ENCODE results near the gene CALN1.

The CALN1 gene

GRCh38 chr7:72244826-72245398 lies 167.2 kb downstream of the CALN1 start:
- Histone ChIP-seq H3K4me3 (ENCODE audit: low read length) (no peak overlapping the region), H2AFZ (ENCODE audit: low read depth, low read length) (no peak overlapping the region), H3K9me3 (ENCODE audit: insufficient read depth, low read length) (no peaks in the 10 kb centered on the region), H3K9ac (ENCODE audit: low read length) (no peak overlapping the region), H4K20me1 (ENCODE audit: insufficient read depth, low read length) (no peaks in the 10 kb centered on the region), H3K79me2 (ENCODE audit: low read length) (no peaks in the 10 kb centered on the region), H3K4me1 (ENCODE audit: low read length) (no peaks in the 10 kb centered on the region), H3K27ac (ENCODE audit: low read length) (no peak overlapping the region), H3K27me3 (ENCODE audit: low read depth, low read length) (no peaks in the 10 kb centered on the region), H3K4me2 (ENCODE audit: low read length) (no peak overlapping the region), H3K36me3 (replicated peaks; ENCODE audit: low read depth, low read length) (no peaks in the 10 kb centered on the region)
- no peak for TF ChIP-seq EZH2phosphoT487 (IDR thresholded peaks at IDR 0.05; ENCODE audit: low read depth)
- TF ChIP-seq CTCF (IDR thresholded peaks at IDR 0.05; ENCODE audit: low read depth, low read length) = no peak

- Histone ChIP-seq H3K9me3 (ENCODE audit: insufficient read depth, low read length) (no peaks in the 10 kb centered on the region), H3K4me2 (ENCODE audit: low read length) (no peak overlapping the region), H3K79me2 (ENCODE audit: low read length) (no peaks in the 10 kb centered on the region), H3K36me3 (replicated peaks; ENCODE audit: low read depth, low read length) (no peaks in the 10 kb centered on the region), H2AFZ (ENCODE audit: low read depth, low read length) (no peak overlapping the region), H3K27ac (ENCODE audit: low read length) (no peak overlapping the region), H3K9ac (ENCODE audit: low read length) (no peak overlapping the region), H3K4me1 (ENCODE audit: low read length) (no peaks in the 10 kb centered on the region), H3K4me3 (ENCODE audit: low read length) (no peak overlapping the region), H4K20me1 (ENCODE audit: insufficient read depth, low read length) (no peaks in the 10 kb centered on the region), H3K27me3 (ENCODE audit: low read depth, low read length) (no peaks in the 10 kb centered on the region)
- no peak for TF ChIP-seq CTCF (IDR thresholded peaks at IDR 0.05; ENCODE audit: low read depth, low read length)
- TF ChIP-seq EZH2phosphoT487 (IDR thresholded peaks at IDR 0.05; ENCODE audit: low read depth) = no peak
Measured at GRCh38 chr7:72243329-72243728, 168.8 kb downstream of the CALN1 start.

GRCh38 chr7:72235351-72235750 lies 176.8 kb downstream of the CALN1 start:
- Histone ChIP-seq H3K9me3 (ENCODE audit: insufficient read depth, low read length) (no peaks in the 10 kb centered on the region), H3K4me3 (ENCODE audit: low read length) (no peak overlapping the region), H2AFZ (ENCODE audit: low read depth, low read length) (no peak overlapping the region), H3K4me1 (ENCODE audit: low read length) (no peaks in the 10 kb centered on the region), H3K27me3 (ENCODE audit: low read depth, low read length) (no peaks in the 10 kb centered on the region), H3K79me2 (ENCODE audit: low read length) (no peaks in the 10 kb centered on the region), H3K27ac (ENCODE audit: low read length) (no peak overlapping the region), H4K20me1 (ENCODE audit: insufficient read depth, low read length) (no peaks in the 10 kb centered on the region), H3K36me3 (replicated peaks; ENCODE audit: low read depth, low read length) (no peaks in the 10 kb centered on the region), H3K9ac (ENCODE audit: low read length) (no peak overlapping the region), H3K4me2 (ENCODE audit: low read length) (no peak overlapping the region)
- TF ChIP-seq CTCF (IDR thresholded peaks at IDR 0.05; ENCODE audit: low read depth, low read length) = no peak
- TF ChIP-seq EZH2phosphoT487 (IDR thresholded peaks at IDR 0.05; ENCODE audit: low read depth) = no peak

GRCh38 chr7:72234086-72234485 lies 178.1 kb downstream of the CALN1 start:
- Histone ChIP-seq H3K4me3 (ENCODE audit: low read length) (no peak overlapping the region), H3K27me3 (ENCODE audit: low read depth, low read length) (no peaks in the 10 kb centered on the region), H3K36me3 (replicated peaks; ENCODE audit: low read depth, low read length) (no peaks in the 10 kb centered on the region), H4K20me1 (ENCODE audit: insufficient read depth, low read length) (no peaks in the 10 kb centered on the region), H3K9ac (ENCODE audit: low read length) (no peak overlapping the region), H3K27ac (ENCODE audit: low read length) (no peak overlapping the region), H2AFZ (ENCODE audit: low read depth, low read length) (no peak overlapping the region), H3K4me1 (ENCODE audit: low read length) (no peaks in the 10 kb centered on the region), H3K79me2 (ENCODE audit: low read length) (no peaks in the 10 kb centered on the region), H3K9me3 (ENCODE audit: insufficient read depth, low read length) (no peaks in the 10 kb centered on the region), H3K4me2 (ENCODE audit: low read length) (no peak overlapping the region)
- TF ChIP-seq CTCF (IDR thresholded peaks at IDR 0.05; ENCODE audit: low read depth, low read length) (no peak), EZH2phosphoT487 (IDR thresholded peaks at IDR 0.05; ENCODE audit: low read depth) (no peak)
